ENCODE data around the gene ATOH8. TPM values are rescaled to one million over a fixed set of nuclear protein-coding genes. Genes with fewer than 3 reads are reported as not detected.

The ATOH8 gene
- polyA plus RNA-seq, 1 experiment: 2.8 TPM

- CTCF ChIA-PET: no interaction called here
- no peak for TF ChIP-seq CTCF (IDR thresholded peaks at IDR 0.05; ENCODE audit: low read depth, low read length)
- no peak overlapping the region for H3K4me3 ChIP-seq (ENCODE audit: low read depth, low read length)
- no peaks in the 10 kb centered on the region for H3K27me3 ChIP-seq (ENCODE audit: control insufficient read depth, insufficient read depth, low read length)
- POLR2A ChIA-PET: no interaction called here
- no peak for DNase-seq (ENCODE audit: low read depth, low spot score)
- no peaks in the 10 kb centered on the region; the same call in none of the 2 replicates for H3K9me3 ChIP-seq (ENCODE audit: control insufficient read depth, insufficient read depth, low read length)
- no peak overlapping the region for H3K27ac ChIP-seq (ENCODE audit: low read depth, low read length)
Observed at GRCh38 chr2:85800586-85800985, 46.8 kb downstream of the ATOH8 start.

GRCh38 chr2:85801871-85802270 lies 48.1 kb downstream of the ATOH8 start:
- no peaks in the 10 kb centered on the region for H3K27me3 ChIP-seq (ENCODE audit: control insufficient read depth, insufficient read depth, low read length)
- H3K9me3 ChIP-seq (ENCODE audit: control insufficient read depth, insufficient read depth, low read length): no peaks in the 10 kb centered on the region; the same call in 1 of the 2 replicates
- DNase-seq (ENCODE audit: low read depth, low spot score): no peak
- POLR2A ChIA-PET: interaction anchor here (0.6 to 2.7 kb wide), 3 partner anchors 9 to 60 kb away, joined by 3 to 8 read pairs (median 7); no protein-coding TSS in a partner anchor
- peak overlapping the region; percentile 2 for H3K27ac ChIP-seq (ENCODE audit: low read depth, low read length)
- H3K4me3 ChIP-seq (ENCODE audit: low read depth, low read length): no peak overlapping the region
- CTCF ChIA-PET: interaction anchor here (1.4 to 1.5 kb wide), 3 partner anchors 16 to 165 kb away, joined by 3 to 8 read pairs (median 3); no protein-coding TSS in a partner anchor
- TF ChIP-seq CTCF (IDR thresholded peaks at IDR 0.05; ENCODE audit: low read depth, low read length): no peak

- Histone ChIP-seq H3K9me3 (ENCODE audit: control insufficient read depth, insufficient read depth, low read length) (no peaks in the 10 kb centered on the region; the same call in 1 of the 2 replicates), H3K4me3 (ENCODE audit: low read depth, low read length) (no peak overlapping the region), H3K27ac (ENCODE audit: low read depth, low read length) (no peak overlapping the region), H3K27me3 (ENCODE audit: control insufficient read depth, insufficient read depth, low read length) (no peaks in the 10 kb centered on the region)
- CTCF ChIA-PET: interaction anchor here (0.7 to 1.5 kb wide), 7 partner anchors 10 to 165 kb away, joined by 3 to 8 read pairs (median 3); no protein-coding TSS in a partner anchor
- POLR2A ChIA-PET: interaction anchor here (0.6 to 2.7 kb wide), 4 partner anchors 9 to 60 kb away, joined by 3 to 8 read pairs (median 5); no protein-coding TSS in a partner anchor
- no peak for TF ChIP-seq CTCF (IDR thresholded peaks at IDR 0.05; ENCODE audit: low read depth, low read length)
- DNase-seq (ENCODE audit: low read depth, low spot score): peak; percentile 42
Observed at GRCh38 chr2:85802354-85803103, 48.7 kb downstream of the ATOH8 start.

GRCh38 chr2:85803704-85804425 lies 50.1 kb downstream of the ATOH8 start:
- ChIA-PET POLR2A (interaction anchor here (1.3 to 2.7 kb wide), 3 partner anchors 8 to 62 kb away, joined by 3 to 8 read pairs (median 7); no protein-coding TSS in a partner anchor), CTCF (interaction anchor here (0.5 to 1.0 kb wide), 5 partner anchors 9 to 162 kb away, joined by 3 to 4 read pairs (median 3); no protein-coding TSS in a partner anchor)
- Histone ChIP-seq H3K27me3 (ENCODE audit: control insufficient read depth, insufficient read depth, low read length) (no peaks in the 10 kb centered on the region), H3K4me3 (ENCODE audit: low read depth, low read length) (no peak overlapping the region), H3K27ac (ENCODE audit: low read depth, low read length) (no peak overlapping the region), H3K9me3 (ENCODE audit: control insufficient read depth, insufficient read depth, low read length) (no peaks in the 10 kb centered on the region; the same call in 1 of the 2 replicates)
- no peak for DNase-seq (ENCODE audit: low read depth, low spot score)
- no peak for TF ChIP-seq CTCF (IDR thresholded peaks at IDR 0.05; ENCODE audit: low read depth, low read length)
